GM19455 (cell line): ENCODE results near the gene EPB41L2.
"Not testable (repeated sequence)": the region's sequence is repeated elsewhere in the genome, so short reads cannot be mapped to it uniquely, and the experiment has no call there.

Experiments
- ATAC-seq: cut with Tn5 transposase; IDR thresholded peaks from one replicate; pipeline ENCODE4 v1.9.1; 2021; ENCODE audit not compliant: unreplicated experiment

EPB41L2 gene

GRCh38 chr6:131063028-131063763, at the start of gene EPB41L2:
Gene EPB41L2, minus strand, starts transcription at chr6:131063245. Its CDS starts 106,760 bp downstream, at chr6:130956485.
- peak; percentile 74 for ATAC-seq

- ATAC-seq: no peak
Measured at GRCh38 chr6:131112249-131112648, 49.2 kb upstream of the EPB41L2 start.

GRCh38 chr6:131107151-131107550, 44.1 kb upstream of the EPB41L2 start:
- no peak for ATAC-seq

GRCh38 chr6:131103901-131104300, 40.9 kb upstream of the EPB41L2 start:
- no peak for ATAC-seq

- no peak for ATAC-seq
Measured at GRCh38 chr6:131103296-131103695, 40.3 kb upstream of the EPB41L2 start.

GRCh38 chr6:131101911-131102680, 39.1 kb upstream of the EPB41L2 start:
- no peak for ATAC-seq

- no peak for ATAC-seq
Measured at GRCh38 chr6:131096786-131097185, 33.7 kb upstream of the EPB41L2 start.

- ATAC-seq: no peak
Measured at GRCh38 chr6:131093334-131093733, 30.3 kb upstream of the EPB41L2 start.

- not testable (repeated sequence) for ATAC-seq
Measured at GRCh38 chr6:131091944-131092343, 28.9 kb upstream of the EPB41L2 start.

- ATAC-seq: not testable (repeated sequence)
Measured at GRCh38 chr6:131090339-131090738, 27.3 kb upstream of the EPB41L2 start.

GRCh38 chr6:131084982-131085381, 21.9 kb upstream of the EPB41L2 start:
- ATAC-seq: no peak

- ATAC-seq: no peak
Measured at GRCh38 chr6:131083687-131084086, 20.6 kb upstream of the EPB41L2 start.

- ATAC-seq: no peak
Measured at GRCh38 chr6:131082335-131082734, 19.3 kb upstream of the EPB41L2 start.

- ATAC-seq: no peak
Measured at GRCh38 chr6:131080084-131080483, 17.0 kb upstream of the EPB41L2 start.

GRCh38 chr6:131073577-131073976, 10.5 kb upstream of the EPB41L2 start:
- no peak for ATAC-seq

GRCh38 chr6:131070061-131070460, 7.0 kb upstream of the EPB41L2 start:
- no peak for ATAC-seq

- ATAC-seq: no peak
Measured at GRCh38 chr6:131068165-131068564, 5.1 kb upstream of the EPB41L2 start.

- no peak for ATAC-seq
Measured at GRCh38 chr6:131067521-131067920, 4.5 kb upstream of the EPB41L2 start.

- no peak for ATAC-seq
Measured at GRCh38 chr6:131065824-131066171, 2.8 kb upstream of the EPB41L2 start.

- no peak for ATAC-seq
Measured at GRCh38 chr6:131065112-131065823, 2.2 kb upstream of the EPB41L2 start.

GRCh38 chr6:131063764-131064272, 773 bp upstream of the EPB41L2 start:
- no peak for ATAC-seq
